HepG2 (cell line): ENCODE data around the gene SOST. TPM values are rescaled to one million over a fixed set of nuclear protein-coding genes. Genes with fewer than 3 reads are reported as not detected.

Experiments
- ATF7-NPFF ChIP-seq: sonication (generic); formaldehyde crosslinking; IDR thresholded peaks from 2 replicates; pipeline ENCODE4 v1.8.1; 2023; ENCODE audit warnings: mild to moderate bottlenecking, low read depth, missing genetic modification reagents, moderate library complexity
- CEBPZ ChIP-seq: IDR thresholded peaks from 2 replicates; pipeline ENCODE4 v1.6.1; 2012; ENCODE audit warnings: low read length, improper control_type of control experiment
- EEA1 ChIP-seq: sonication (generic); formaldehyde crosslinking; IDR thresholded peaks from 2 replicates; pipeline ENCODE4 v1.5.1; 2020; ENCODE audit warnings: mild to moderate bottlenecking, missing genetic modification reagents, borderline replicate concordance
- ESRRA ChIP-seq: sonication (generic); formaldehyde crosslinking; IDR thresholded peaks from 2 replicates; pipeline ENCODE4 v1.5.1; 2020; ENCODE audit warnings: mild to moderate bottlenecking, low read depth, missing genetic modification reagents
- IKZF1 ChIP-seq: fragments of 450-650 bp; IDR thresholded peaks from 2 replicates; pipeline ENCODE4 v1.7.1; 2016
- MATR3 ChIP-seq: sonication (generic); formaldehyde crosslinking; IDR thresholded peaks from 2 replicates; pipeline ENCODE4 v1.4.0; 2020; ENCODE audit warnings: missing genetic modification reagents
- POLR2AphosphoS5 ChIP-seq: IDR thresholded peaks from 2 replicates; pipeline ENCODE4 v1.6.1; 2012; ENCODE audit warnings: low read depth, low read length
- PRPF4 ChIP-seq: fragments of 200-400 bp; formaldehyde crosslinking; IDR thresholded peaks from 2 replicates; pipeline ENCODE4 v1.6.1; 2016; ENCODE audit warnings: low read length, low read depth; ENCODE audit not compliant: poor library complexity, severe bottlenecking
- REL ChIP-seq: sonication (generic); formaldehyde crosslinking; conservative IDR thresholded peaks from 2 replicates; pipeline ENCODE4 v1.8.0; 2022; ENCODE audit warnings: mild to moderate bottlenecking, missing genetic modification reagents, moderate library complexity
- SOX6 ChIP-seq, 2 experiments: fragments of 450-650 bp in 1 of 2; sonication (generic) in 1 of 2; formaldehyde crosslinking in 1 of 2; IDR thresholded peaks; 2 replicates each; pipeline versions ENCODE4 v1.4.0 to v1.6.1; 2017 to 2020; ENCODE audit warnings: antibody characterized with exemption in 1 of 2, mild to moderate bottlenecking in 1 of 2, missing genetic modification reagents in 1 of 2
- TEAD3 ChIP-seq: optimal IDR thresholded peaks from 2 replicates; pipeline ENCODE3; 2016; ENCODE audit warnings: borderline replicate concordance
- TOPORS ChIP-seq: sonication (generic); formaldehyde crosslinking; IDR thresholded peaks from 2 replicates; pipeline ENCODE4 v1.8.0; 2023; ENCODE audit warnings: mild to moderate bottlenecking, missing genetic modification reagents
- ZBTB14 ChIP-seq: sonication (generic); formaldehyde crosslinking; IDR thresholded peaks from 2 replicates; pipeline ENCODE4 v1.4.0; 2020; ENCODE audit warnings: missing genetic modification reagents
- ZFP37 ChIP-seq: sonication (generic); formaldehyde crosslinking; IDR thresholded peaks from 2 replicates; pipeline ENCODE4 v1.4.0; 2020; ENCODE audit warnings: missing genetic modification reagents, borderline replicate concordance
- ZFP91 ChIP-seq: sonication (generic); formaldehyde crosslinking; IDR thresholded peaks from 2 replicates; pipeline ENCODE4 v1.9.0; 2022; ENCODE audit warnings: missing genetic modification reagents, mild to moderate bottlenecking, borderline replicate concordance
- ZKSCAN1 ChIP-seq: fragments of 150-350 bp; IDR thresholded peaks from 2 replicates; pipeline ENCODE4 v1.6.1; 2014; ENCODE audit warnings: low read length
- ZNF329 ChIP-seq: sonication (generic); formaldehyde crosslinking; IDR thresholded peaks from 2 replicates; pipeline ENCODE4 v1.9.0; 2021; ENCODE audit warnings: low read depth, mild to moderate bottlenecking, missing genetic modification reagents
- ZNF337 ChIP-seq: sonication (generic); formaldehyde crosslinking; IDR thresholded peaks from 2 replicates; pipeline ENCODE4 v1.5.1; 2020; ENCODE audit warnings: missing genetic modification reagents, low read depth, mild to moderate bottlenecking, borderline replicate concordance
- ZNF546 ChIP-seq: sonication (generic); formaldehyde crosslinking; conservative IDR thresholded peaks from 2 replicates; pipeline ENCODE4 v1.8.1; 2023; ENCODE audit warnings: mild to moderate bottlenecking, missing genetic modification reagents
- polyA plus RNA-seq, 8 experiments: library from polyadenylated mRNA; depleted of rRNA in 3 of 8; stranded (reverse) in 7 of 8; unstranded in 1 of 8; fragments of >200 nt; fragmentation: Illumina TruSeq in 4 of 8; extraction: Trizol in 4 of 8; gene quantifications; 2 replicates each; pipeline versions ENCODE4 v1.2.1 to v1.2.3, GENCODE V29; 2011 to 2016; ENCODE audit warnings: low read depth in 4 of 8, missing spikeins in 1 of 8, mixed read lengths in 1 of 8; ENCODE audit not compliant: insufficient read depth in 1 of 8
- total RNA-seq, 5 experiments: library from RNA; depleted of rRNA; stranded (reverse); fragments of >200 nt; fragmentation: Illumina TruSeq; extraction: Trizol; gene quantifications; 2 replicates each; pipeline ENCODE4 v1.2.3, GENCODE V29; 2016; ENCODE audit warnings: low read depth in 1 of 5

Gene SOST
- total and polyA plus RNA-seq, 2 of the 13 experiments (the other 11 are each of a cell fraction or from before 2014, with no cell fraction given): not detected

GRCh38 chr17:43778337-43779144 is 19.9 kb upstream of the SOST start, which contains the start of gene DUSP3 (continued):
- peak; percentile 0 for TF ChIP-seq PRPF4
- peak; percentile 89 for TF ChIP-seq ZFP91
- peak; percentile 94 for TF ChIP-seq TEAD3 (CRISPR knock-in tag)
- TF ChIP-seq ESRRA (CRISPR knock-in tag): peak; percentile 60; the same call in 1 of the 2 replicates
- TF ChIP-seq ZNF337 (CRISPR knock-in tag): peak; percentile 45; the same call in 1 of the 2 replicates
- no peak; the same call in 1 of the 2 replicates for TF ChIP-seq ZBTB14 (CRISPR knock-in tag)
- no peak for TF ChIP-seq IKZF1
- TF ChIP-seq SOX6 (IDR thresholded peaks at IDR 0.05): no peak
- TF ChIP-seq SOX6 (CRISPR knock-in tag; IDR thresholded peaks at IDR 0.05): no peak; the same call in none of the 2 replicates
- peak; percentile 71 for TF ChIP-seq TOPORS (CRISPR knock-in tag)
- TF ChIP-seq ZFP37 (CRISPR knock-in tag): 0 out of 2 replicates have a peak, but pooled peaks have one; percentile 54
- no peak for TF ChIP-seq ZKSCAN1
- peak; percentile 86 for TF ChIP-seq ZNF329 (CRISPR knock-in tag)
- TF ChIP-seq EEA1 (CRISPR knock-in tag): peak; percentile 65; the same call in 1 of the 2 replicates
- TF ChIP-seq CEBPZ: no peak
- TF ChIP-seq ATF7-NPFF (CRISPR knock-in tag): peak; percentile 71; the same call in 1 of the 2 replicates
- no peak; the same call in 1 of the 2 replicates for TF ChIP-seq ZNF546 (CRISPR knock-in tag)
- TF ChIP-seq REL (CRISPR knock-in tag): 0 out of 2 replicates have a peak, but pooled peaks have one; percentile 31
- TF ChIP-seq MATR3: no peak
- peak; percentile 77 for TF ChIP-seq POLR2AphosphoS5
